HCT116 (cell line): ENCODE data around the gene GSTM4. TPM values are rescaled to one million over a fixed set of nuclear protein-coding genes. Genes with fewer than 3 reads are reported as not detected.
"Not testable (repeated sequence)": the region's sequence is repeated elsewhere in the genome, so short reads cannot be mapped to it uniquely, and the experiment has no call there.

ENCODE experiments used
- ATAC-seq: fragments of 200-7000 bp; cut with Tn5 transposase; 2 replicates; pipeline ENCODE4 v1.9.1; 2020; ENCODE audit warnings: mild to moderate bottlenecking, moderate library complexity
- BruUV-seq: library from RNA; stranded (reverse); fragments of 400-500 nt; replicated peaks from 2 replicates; lab custom pipeline; 2021; lab: Mats Ljungman, UMichigan
- CTCF ChIA-PET: fragments of 300-600 bp; sonication (Branson Sonifier 250); formaldehyde crosslinking; loops from one replicate; lab custom pipeline; 2021; ENCODE audit warnings: antibody characterized with exemption; lab: Charles Lee
- POLR2A ChIA-PET: fragments of 300-600, 350-600 bp; sonication (Branson Sonifier 250); formaldehyde crosslinking; loops from one replicate; lab custom pipeline; 2021; ENCODE audit warnings: antibody characterized with exemption; lab: Charles Lee
- RAD21 ChIA-PET, 2 experiments: fragments of 300-600 bp; sonication (Branson Sonifier 250); formaldehyde crosslinking; loops; one replicate each; lab custom pipeline; 2023; ENCODE audit warnings: low total read pairs in 2 of 2; ENCODE audit not compliant: uncharacterized antibody in 2 of 2, unreplicated experiment in 2 of 2, low non-redundant PET in 1 of 2; lab: Charles Lee
- DNase-seq: peaks from one replicate; pipeline ENCODE4 v3.0.0-alpha.2; 2010; ENCODE audit warnings: low read depth, low spot score
- H2AFZ ChIP-seq: fragments of 200-600 bp; shearing (Covaris generic), sonication (generic); 2 replicates; pipeline ENCODE4 v1.6.1; 2017; ENCODE audit warnings: low read depth, mixed run types, mixed read lengths, antibody characterized with exemption, low read length; ENCODE audit not compliant: poor library complexity, severe bottlenecking
- H3K27ac ChIP-seq: 2 replicates; pipeline ENCODE4 v1.5.1; 2012; ENCODE audit warnings: low read depth, low read length
- H3K27me3 ChIP-seq: fragments of 200-600 bp; sonication (generic); 2 replicates; pipeline ENCODE4 v1.6.1; 2016; ENCODE audit warnings: mixed run types, low read length, mixed read lengths; ENCODE audit not compliant: insufficient read depth
- H3K36me3 ChIP-seq, 2 experiments: fragments of 200-500 bp in 1 of 2; fragments of 200-600 bp in 1 of 2; sonication (Bioruptor generic) in 1 of 2; sonication (generic) in 1 of 2; 2 replicates each; pipeline versions ENCODE4 v1.5.1 to v1.6.1; 2014 to 2016; ENCODE audit warnings: low read length in 2 of 2, inconsistent platforms in 1 of 2, mixed read lengths in 1 of 2, mixed run types in 1 of 2; ENCODE audit not compliant: insufficient read depth in 2 of 2, control insufficient read depth in 1 of 2
- H3K4me1 ChIP-seq, 2 experiments: fragments of 200-600 bp in 1 of 2; sonication (generic) in 1 of 2; 2 replicates each; pipeline versions ENCODE4 v1.5.1 to v1.6.1; 2012 to 2017; ENCODE audit warnings: low read length in 2 of 2, inconsistent platforms in 1 of 2, mild to moderate bottlenecking in 1 of 2, mixed read lengths in 1 of 2, mixed run types in 1 of 2, moderate library complexity in 1 of 2; ENCODE audit not compliant: insufficient read depth in 2 of 2, control insufficient read depth in 1 of 2
- H3K4me2 ChIP-seq: fragments of 200-600 bp; sonication (generic); 2 replicates; pipeline ENCODE4 v1.6.1; 2017; ENCODE audit warnings: mixed run types, low read length, mixed read lengths
- H3K4me3 ChIP-seq, 2 experiments: fragments of 200-600 bp in 1 of 2; sonication (generic) in 1 of 2; replicated peaks in 1 of 2; 2 replicates each; pipeline ENCODE4 v1.5.1; 2011 to 2016; ENCODE audit warnings: low read length in 2 of 2, control low read depth in 1 of 2, low read depth in 1 of 2, mild to moderate bottlenecking in 1 of 2, mixed read lengths in 1 of 2, mixed run types in 1 of 2
- H3K79me2 ChIP-seq: fragments of 200-600 bp; sonication (generic); 2 replicates; pipeline ENCODE4 v1.6.1; 2017; ENCODE audit warnings: mild to moderate bottlenecking, mixed run types, low read length, moderate library complexity, mixed read lengths; ENCODE audit not compliant: insufficient read depth
- H3K9ac ChIP-seq: fragments of 200-600 bp; sonication (generic); 2 replicates; pipeline ENCODE4 v1.6.1; 2016; ENCODE audit warnings: low read length, mixed read lengths
- H3K9me2 ChIP-seq: fragments of 200-600 bp; sonication (generic), shearing (Covaris generic); 2 replicates; pipeline ENCODE4 v1.6.1; 2017; ENCODE audit warnings: mixed run types, mild to moderate bottlenecking, moderate library complexity; ENCODE audit not compliant: insufficient read depth
- H3K9me3 ChIP-seq, 2 experiments: fragments of 200-500 bp in 1 of 2; fragments of 200-600 bp in 1 of 2; sonication (Bioruptor generic) in 1 of 2; sonication (generic) in 1 of 2; 2 replicates each; pipeline ENCODE4 v1.6.1; 2014 to 2017; ENCODE audit warnings: low read length in 2 of 2, mixed read lengths in 2 of 2, inconsistent platforms in 1 of 2, low read depth in 1 of 2, mild to moderate bottlenecking in 1 of 2, mixed run types in 1 of 2, moderate library complexity in 1 of 2; ENCODE audit not compliant: control insufficient read depth in 1 of 2, insufficient read depth in 1 of 2
- H4K20me1 ChIP-seq: fragments of 200-600 bp; sonication (generic), shearing (Covaris generic); 2 replicates; pipeline ENCODE4 v1.6.1; 2017; ENCODE audit warnings: mixed run types, mild to moderate bottlenecking, moderate library complexity; ENCODE audit not compliant: insufficient read depth
- CEBPB ChIP-seq: IDR thresholded peaks from 2 replicates; pipeline ENCODE4 v1.6.1; 2012; ENCODE audit warnings: low read depth
- EGR1 ChIP-seq: IDR thresholded peaks from 2 replicates; pipeline ENCODE4 v1.6.1; 2012; ENCODE audit warnings: low read depth
- ELF1 ChIP-seq: IDR thresholded peaks from 2 replicates; pipeline ENCODE4 v1.6.1; 2012; ENCODE audit warnings: low read depth, borderline replicate concordance
- EZH2 ChIP-seq: fragments of 200-600 bp; sonication (generic); IDR thresholded peaks from 2 replicates; pipeline ENCODE4 v1.6.1; 2017; ENCODE audit warnings: antibody characterized with exemption, mixed run types
- EZH2phosphoT487 ChIP-seq: fragments of 200-600 bp; IDR thresholded peaks from 2 replicates; pipeline ENCODE4 v1.6.1; 2018; ENCODE audit warnings: antibody characterized with exemption, borderline replicate concordance
- JUND ChIP-seq: IDR thresholded peaks from 2 replicates; pipeline ENCODE4 v1.6.1; 2012
- MAX ChIP-seq: IDR thresholded peaks from 2 replicates; pipeline ENCODE4 v1.6.1; 2012
- POLR2A ChIP-seq: IDR thresholded peaks from 2 replicates; pipeline ENCODE4 v1.7.0; 2011; ENCODE audit warnings: borderline replicate concordance; ENCODE audit not compliant: insufficient read depth, insufficient read length; ENCODE audit errors: extremely low read depth
- RAD21 ChIP-seq: IDR thresholded peaks from 2 replicates; pipeline ENCODE4 v1.6.1; 2012; ENCODE audit warnings: low read depth, mild to moderate bottlenecking
- REST ChIP-seq: IDR thresholded peaks from 2 replicates; pipeline ENCODE4 v1.6.1; 2012; ENCODE audit warnings: low read depth
- SIN3A ChIP-seq: IDR thresholded peaks from 2 replicates; pipeline ENCODE4 v1.6.1; 2012; ENCODE audit warnings: low read depth
- YY1 ChIP-seq: IDR thresholded peaks from 2 replicates; pipeline ENCODE4 v1.6.1; 2011; ENCODE audit warnings: low read length, low read depth, moderate library complexity, mild to moderate bottlenecking; ENCODE audit not compliant: insufficient replicate concordance; ENCODE audit errors: extremely low read depth
- ZNF274 ChIP-seq: fragments of 200-500 bp; sonication (Bioruptor generic); IDR thresholded peaks from 2 replicates; pipeline ENCODE4 v1.6.1; 2014; ENCODE audit warnings: mild to moderate bottlenecking, low read depth, low read length, inconsistent platforms
- intact Hi-C: fragments of 100-400 bp; cut with micrococcal nuclease; formaldehyde crosslinking; loops from 2 replicates; pipeline ENCODE4 v1.10.0; 2022
- total RNA-seq: library from RNA; stranded (reverse); gene quantifications from one replicate; pipeline ENCODE4 v1.2.1, GENCODE V29; 2021; ENCODE audit not compliant: unreplicated experiment

The GSTM4 gene
- total RNA-seq, 1 experiment from 2014 or later = 15.9 TPM

- TF ChIP-seq ZNF274 (no peak), MAX (no peak), CEBPB (no peak), POLR2A (no peak)
These were observed 4.2 kb downstream of the GSTM4 start (continued) for GRCh38 chr1:109659997-109660690.

- H3K9ac ChIP-seq, CTCF ChIA-PET, H3K4me3 ChIP-seq, H3K4me2 ChIP-seq, intact Hi-C loops, BruUV-seq, H2AFZ ChIP-seq, H3K27me3 ChIP-seq, H3K9me3 ChIP-seq, POLR2A ChIA-PET, H3K36me3 ChIP-seq, H4K20me1 ChIP-seq, RAD21 ChIA-PET, H3K27ac ChIP-seq, ATAC-seq, H3K79me2 ChIP-seq, H3K9me2 ChIP-seq, DNase-seq: not testable (repeated sequence)
- H3K4me1 ChIP-seq = peaks cover 0 to 20% of the 10 kb centered on the region in 2 experiments; a peak in 2 of 4 replicates
These were observed 4.8 kb downstream of the GSTM4 start for GRCh38 chr1:109660691-109661026.

- no peak overlapping the region for H3K4me2 ChIP-seq
- RAD21 ChIA-PET = no interaction called here
- no peaks in the 10 kb centered on the region for H4K20me1 ChIP-seq
- DNase-seq (no peak), ATAC-seq (no peak)
- H3K4me1 ChIP-seq = peaks cover 0 to 13% of the 10 kb centered on the region in 2 experiments; a peak in 2 of 4 replicates
- intact Hi-C loops = no loop called here
- H3K27ac ChIP-seq = no peak overlapping the region
- H2AFZ ChIP-seq = no peak overlapping the region
- H3K36me3 ChIP-seq = no peaks in the 10 kb centered on the region; a peak in 1 of 4 replicates
- H3K79me2 ChIP-seq = no peaks in the 10 kb centered on the region
- POLR2A ChIA-PET = interaction anchor here (1.4 kb wide), 1 partner anchor 12 kb away, joined by 3 read pairs; no protein-coding TSS in a partner anchor
- H3K9ac ChIP-seq = no peak overlapping the region
- H3K9me3 ChIP-seq = no peaks in the 10 kb centered on the region
- no peak overlapping the region for H3K4me3 ChIP-seq
- no peaks in the 10 kb centered on the region for H3K27me3 ChIP-seq
- H3K9me2 ChIP-seq = no peaks in the 10 kb centered on the region
- no TSS peak for BruUV-seq
- CTCF ChIA-PET = no interaction called here
- TF ChIP-seq MAX (no peak), ELF1 (no peak), EZH2phosphoT487 (no peak), SIN3A (no peak), EZH2 (no peak), RAD21 (no peak), JUND (no peak), ZNF274 (no peak), YY1 (no peak), EGR1 (no peak), REST (no peak)
These were observed 5.5 kb downstream of the GSTM4 start for GRCh38 chr1:109661391-109661790.
